Neural cell (in vitro differentiated cells): Measurements from ENCODE around the gene NDOR1. TPM values are rescaled to one million over a fixed set of nuclear protein-coding genes. Genes with fewer than 3 reads are reported as not detected.
A peak's percentile ranks its signal among the peaks of the same experiment; 100 is the strongest.

ENCODE experiments used
- H2AFZ ChIP-seq: fragments of 200-600, 300-800 bp; sonication (generic), shearing (Covaris generic); 2 replicates; pipeline ENCODE4 v1.6.0; 2014; ENCODE audit warnings: low read depth, mild to moderate bottlenecking, antibody characterized with exemption, low read length, moderate library complexity
- H3F3A ChIP-seq: fragments of 200-600 bp; shearing (Covaris generic); 2 replicates; pipeline ENCODE4 v1.6.1; 2016; ENCODE audit warnings: mild to moderate bottlenecking, moderate library complexity, mixed read lengths, antibody characterized with exemption, low read length; ENCODE audit not compliant: insufficient read depth, poor library complexity, severe bottlenecking
- H3K27ac ChIP-seq: fragments of 200-600, 300-800 bp; sonication (generic), shearing (Covaris generic); 2 replicates; pipeline ENCODE4 v1.5.1; 2014; ENCODE audit warnings: mild to moderate bottlenecking, low read length, moderate library complexity
- H3K27me3 ChIP-seq: fragments of 300-800, 200-600 bp; sonication (generic), shearing (Covaris generic); 2 replicates; pipeline ENCODE4 v1.6.0; 2014; ENCODE audit warnings: mild to moderate bottlenecking, low read depth, low read length, moderate library complexity; ENCODE audit not compliant: insufficient read depth
- H3K36me3 ChIP-seq: fragments of 300-800, 200-600 bp; sonication (generic), shearing (Covaris generic); 2 replicates; pipeline ENCODE4 v1.5.1; 2014; ENCODE audit warnings: mild to moderate bottlenecking, antibody characterized with exemption, low read length, moderate library complexity; ENCODE audit not compliant: insufficient read depth
- H3K4me2 ChIP-seq: fragments of 300-800, 200-600 bp; sonication (generic), shearing (Covaris generic); 2 replicates; pipeline ENCODE4 v1.6.0; 2014; ENCODE audit warnings: mild to moderate bottlenecking, low read length
- H3K4me3 ChIP-seq: fragments of 300-800, 200-600 bp; sonication (generic), shearing (Covaris generic); 2 replicates; pipeline ENCODE4 v1.5.1; 2014; ENCODE audit warnings: mild to moderate bottlenecking, low read length, moderate library complexity
- H3K79me2 ChIP-seq: fragments of 200-600 bp; shearing (Covaris generic); replicated peaks from 2 replicates; pipeline ENCODE4 v1.6.0; 2014; ENCODE audit warnings: mild to moderate bottlenecking, low read length, moderate library complexity; ENCODE audit not compliant: insufficient read depth
- H3K9ac ChIP-seq: fragments of 300-800, 200-600 bp; sonication (generic), shearing (Covaris generic); 2 replicates; pipeline ENCODE4 v1.6.1; 2016; ENCODE audit warnings: mild to moderate bottlenecking, low read length, mixed read lengths
- H3K9me2 ChIP-seq: fragments of 200-600 bp; shearing (Covaris generic); 2 replicates; pipeline ENCODE4 v1.6.1; 2016; ENCODE audit warnings: mild to moderate bottlenecking, low read length, mixed read lengths; ENCODE audit not compliant: insufficient read depth
- H3K9me3 ChIP-seq: fragments of 200-600, 300-800 bp; sonication (generic), shearing (Covaris generic); 2 replicates; pipeline ENCODE4 v1.6.1; 2016; ENCODE audit warnings: mild to moderate bottlenecking, mixed run types, low read length, moderate library complexity, mixed read lengths
- H4K20me1 ChIP-seq: fragments of 200-600 bp; shearing (Covaris generic); 2 replicates; pipeline ENCODE4 v1.6.1; 2016; ENCODE audit warnings: mild to moderate bottlenecking, mixed run types; ENCODE audit not compliant: insufficient read depth
- CTCF ChIP-seq: fragments of 450-650 bp; IDR thresholded peaks from 2 replicates; pipeline ENCODE4 v1.5.1; 2014; ENCODE audit warnings: antibody characterized with exemption, mild to moderate bottlenecking, moderate library complexity; ENCODE audit not compliant: poor library complexity, severe bottlenecking
- EP300 ChIP-seq: fragments of 450-650 bp; conservative IDR thresholded peaks from 2 replicates; pipeline ENCODE4 v1.6.1; 2014; ENCODE audit warnings: antibody characterized with exemption, mild to moderate bottlenecking, moderate library complexity; ENCODE audit not compliant: poor library complexity, severe bottlenecking
- EZH2 ChIP-seq: fragments of 200-600, 300-800 bp; shearing (Covaris generic), sonication (generic); IDR thresholded peaks from 2 replicates; pipeline ENCODE4 v1.6.1; 2014; ENCODE audit warnings: antibody characterized with exemption, low read length, borderline replicate concordance, mild to moderate bottlenecking; ENCODE audit not compliant: insufficient read depth, poor library complexity, severe bottlenecking
- MXI1 ChIP-seq: fragments of 450-650 bp; conservative IDR thresholded peaks from 2 replicates; pipeline ENCODE4 v1.6.1; 2014; ENCODE audit warnings: antibody characterized with exemption, mild to moderate bottlenecking; ENCODE audit not compliant: poor library complexity, severe bottlenecking
- POLR2AphosphoS5 ChIP-seq: IDR thresholded peaks from 2 replicates; pipeline ENCODE4 v1.6.1; 2012
- RAD21 ChIP-seq: fragments of 450-650 bp; conservative IDR thresholded peaks from 2 replicates; pipeline ENCODE4 v1.6.1; 2014; ENCODE audit warnings: antibody characterized with exemption, mild to moderate bottlenecking, moderate library complexity
- REST ChIP-seq: IDR thresholded peaks from 2 replicates; pipeline ENCODE4 v1.6.1; 2012; ENCODE audit warnings: borderline replicate concordance
- SMC3 ChIP-seq: fragments of 450-650 bp; conservative IDR thresholded peaks from 2 replicates; pipeline ENCODE4 v1.6.1; 2014; ENCODE audit warnings: antibody characterized with exemption, mild to moderate bottlenecking, moderate library complexity; ENCODE audit not compliant: poor library complexity
- TAF1 ChIP-seq: IDR thresholded peaks from 2 replicates; pipeline ENCODE4 v1.6.1; 2012; ENCODE audit warnings: low read depth
- polyA plus RNA-seq: library from polyadenylated mRNA; depleted of rRNA; stranded (reverse); fragments of >200 nt; gene quantifications from 2 replicates; pipeline ENCODE4 v1.2.3, GENCODE V29; 2014

Gene NDOR1
- polyA plus RNA-seq, 1 donor from 2014 or later, result 18.2 TPM

- Histone ChIP-seq H3K4me2 (no peak overlapping the region), H3K36me3 (no peaks in the 10 kb centered on the region), H4K20me1 (no peaks in the 10 kb centered on the region), H3K9me2 (no peaks in the 10 kb centered on the region), H2AFZ (peak overlapping the region; percentile 32), H3K9ac (peak overlapping the region; percentile 82), H3F3A (no peaks in the 10 kb centered on the region), H3K27me3 (peaks cover 41% of the 10 kb centered on the region), H3K9me3 (no peaks in the 10 kb centered on the region), H3K27ac (peak overlapping the region; percentile 71), H3K4me3 (peak overlapping the region; percentile 78), H3K79me2 (no peaks in the 10 kb centered on the region)
- TF ChIP-seq CTCF (peak; percentile 44), POLR2AphosphoS5 (peak; percentile 76), EZH2 (no peak), SMC3 (peak; percentile 49), MXI1 (peak; percentile 88), TAF1 (no peak), EP300 (peak; percentile 33), REST (peak; percentile 64), RAD21 (peak; percentile 15)
Measured at GRCh38 chr9:137168904-137169856, 36.3 kb upstream of the NDOR1 start.

DNA sequence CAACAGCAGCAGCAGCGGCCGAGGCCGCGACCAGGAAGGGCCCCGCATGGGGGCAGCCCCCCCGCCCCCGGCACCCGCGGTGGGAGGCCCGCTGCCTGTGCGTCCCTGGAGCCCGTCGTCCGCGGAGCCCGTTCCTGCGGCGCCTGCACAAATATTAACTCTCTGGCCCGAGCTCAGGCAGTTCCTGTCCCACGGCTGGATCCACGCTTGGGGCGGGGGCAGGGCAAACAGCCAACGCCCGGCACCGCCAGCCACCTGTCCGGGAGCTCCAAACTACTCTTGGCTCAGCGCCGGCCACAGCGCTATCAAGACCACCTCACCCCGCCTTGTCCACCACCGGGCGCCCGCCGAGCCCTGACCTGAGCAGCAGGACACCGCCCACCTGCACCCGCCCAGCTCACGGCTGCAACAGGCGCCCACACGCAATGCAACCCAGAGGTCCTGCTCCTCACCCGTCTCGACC, 35.6 kb upstream of the NDOR1 start, which contains the start of gene LRRC26:
Gene LRRC26, minus strand, starts transcription at position 156 of the 463 bp plus-strand sequence. Its CDS starts 108 bp downstream, at position 48.
- Histone ChIP-seq H3K9ac (peak within 1 kb of the TSS; percentile 82), H3K9me2 (no peaks in the 10 kb centered on the region), H3K36me3 (no peaks in the 10 kb centered on the region), H3K27me3 (peaks cover 34% of the 10 kb centered on the region), H3K27ac (peak within 1 kb of the TSS; percentile 71), H3K9me3 (no peaks in the 10 kb centered on the region), H4K20me1 (no peaks in the 10 kb centered on the region), H2AFZ (peak within 1 kb of the TSS; percentile 32), H3F3A (no peaks in the 10 kb centered on the region), H3K79me2 (no peaks in the 10 kb centered on the region), H3K4me3 (peak within 1 kb of the TSS; percentile 78), H3K4me2 (peak within 1 kb of the TSS; percentile 6)
- TF ChIP-seq RAD21 (no peak), POLR2AphosphoS5 (no peak)
